Stimulated activated naive CD4-positive, alpha-beta T cell (primary cell): ENCODE results near the gene RAB17.
A peak's percentile ranks its signal among the peaks of the same experiment; 100 is the strongest.
"Not testable (repeated sequence)": the region's sequence is repeated elsewhere in the genome, so short reads cannot be mapped to it uniquely, and the experiment has no call there.

ENCODE experiments used
- DNase-seq, 6 experiments: peaks; one replicate each; lab custom pipeline; 2025; lab: John Stamatoyannopoulos, UW

RAB17 gene

GRCh38 chr2:237624565-237624964 lies 34.0 kb upstream of the RAB17 start:
- DNase-seq: no peak

- no peak for DNase-seq
Observed at GRCh38 chr2:237623428-237624403, 33.2 kb upstream of the RAB17 start.

GRCh38 chr2:237618449-237618848 lies 27.9 kb upstream of the RAB17 start:
- no peak for DNase-seq

GRCh38 chr2:237617587-237617982 lies 27.1 kb upstream of the RAB17 start:
- DNase-seq: no peak

- DNase-seq: peak in 3 of 6 experiments; percentile 35 to 57 (median 55)
Observed at GRCh38 chr2:237616734-237617586, 26.4 kb upstream of the RAB17 start.

GRCh38 chr2:237616373-237616733 lies 25.8 kb upstream of the RAB17 start:
- DNase-seq: no peak

GRCh38 chr2:237615631-237616249 lies 25.2 kb upstream of the RAB17 start:
- DNase-seq: no peak

GRCh38 chr2:237614151-237614720 lies 23.7 kb upstream of the RAB17 start:
- DNase-seq: no peak

GRCh38 chr2:237613679-237614078 lies 23.1 kb upstream of the RAB17 start:
- no peak for DNase-seq

GRCh38 chr2:237612527-237613357 lies 22.2 kb upstream of the RAB17 start:
- no peak for DNase-seq

- DNase-seq: not testable (repeated sequence)
Observed at GRCh38 chr2:237606522-237606921, 16.0 kb upstream of the RAB17 start.

GRCh38 chr2:237604960-237605359 lies 14.4 kb upstream of the RAB17 start:
- DNase-seq: no peak

- DNase-seq: no peak
Observed at GRCh38 chr2:237604391-237604790, 13.9 kb upstream of the RAB17 start.

- peak; percentile 49 to 89 (median 76) for DNase-seq
Observed at GRCh38 chr2:237603718-237604362, 13.3 kb upstream of the RAB17 start.

- DNase-seq: no peak
Observed at GRCh38 chr2:237603049-237603717, 12.6 kb upstream of the RAB17 start.

GRCh38 chr2:237602409-237602808 lies 11.9 kb upstream of the RAB17 start:
- DNase-seq: no peak

- DNase-seq: no peak
Observed at GRCh38 chr2:237601453-237602116, 11.1 kb upstream of the RAB17 start.

GRCh38 chr2:237600205-237600846 lies 9.8 kb upstream of the RAB17 start:
- DNase-seq: no peak
